C4-2B (cell line): ENCODE data around the gene DGKH.

Experiments used
- CTCF ChIP-seq: fragments of 450-650 bp; conservative IDR thresholded peaks from 2 replicates; pipeline ENCODE4 v1.5.1; 2017; ENCODE audit warnings: mild to moderate bottlenecking
- ZFX ChIP-seq: fragments of 450-650 bp; IDR thresholded peaks from 2 replicates; pipeline ENCODE4 v1.6.1; 2017

GRCh38 chr13:42149136-42149535 is 100.7 kb downstream of the DGKH start:
- TF ChIP-seq CTCF (no peak), ZFX (no peak)
